Left forelimb (tissue), 1 donor: ENCODE results near the gene LPIN2.
"Not testable (repeated sequence)": the region's sequence is repeated elsewhere in the genome, so short reads cannot be mapped to it uniquely, and the experiment has no call there.

Source experiments
- DNase-seq: peaks from one replicate; pipeline ENCODE4 v3.0.0-alpha.2; 2018; ENCODE audit warnings: low spot score

Gene LPIN2

DNA sequence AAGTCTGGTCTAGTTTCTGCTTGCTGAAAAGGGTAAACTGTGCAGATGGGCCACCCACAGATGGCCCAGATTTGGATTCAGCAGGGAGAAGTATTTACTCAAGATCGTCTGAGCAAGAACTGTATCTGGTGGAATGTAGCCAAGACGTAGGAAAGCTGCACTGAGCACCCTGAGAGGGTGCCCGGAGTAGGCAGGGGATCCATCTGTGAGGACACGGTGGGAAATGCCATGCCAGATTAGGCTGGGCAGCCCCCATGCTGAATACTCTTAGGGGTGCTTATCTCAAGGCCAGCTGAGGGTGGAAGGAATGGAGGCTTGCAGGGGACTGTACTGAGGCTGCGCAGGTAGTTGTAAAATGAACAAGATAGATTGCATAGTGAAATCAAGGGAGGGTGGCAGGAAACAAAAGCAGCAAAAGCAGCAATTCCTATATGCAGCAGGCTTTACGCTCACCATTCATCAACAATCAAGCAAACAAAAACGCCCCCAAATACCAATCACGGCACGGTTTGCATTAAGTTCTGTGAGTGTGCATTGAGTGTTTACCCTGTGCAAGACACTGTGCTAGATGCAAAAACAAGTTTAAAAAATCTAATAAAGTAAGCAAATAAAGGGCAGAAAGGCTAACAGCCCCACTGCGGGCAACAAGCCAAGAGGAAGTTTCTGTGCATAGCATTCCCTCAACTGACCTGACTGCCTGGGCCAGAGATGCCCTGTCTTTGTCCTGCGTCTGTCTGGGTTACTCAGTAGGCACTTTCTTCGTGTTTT, 32.2 kb upstream of the LPIN2 start:
- DNase-seq, result no peak

DNA sequence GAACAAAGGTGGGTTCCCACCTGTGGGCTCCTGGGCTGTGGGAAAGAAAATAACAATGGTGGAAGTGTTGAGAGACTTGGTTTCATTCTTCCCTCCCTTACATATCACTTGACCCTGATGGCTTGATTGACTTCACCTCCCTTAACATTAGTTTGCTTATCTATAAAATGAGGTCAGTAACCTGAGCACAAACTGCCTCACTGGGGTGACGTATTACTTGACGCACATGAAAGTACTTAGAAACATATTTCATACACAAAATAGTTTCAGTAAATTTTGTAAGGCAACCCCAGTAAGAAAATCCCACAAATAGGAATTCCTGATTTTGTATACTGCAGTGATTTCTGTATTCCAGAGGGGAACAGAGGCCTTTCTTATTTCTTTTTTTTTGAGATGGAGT, 29.4 kb upstream of the LPIN2 start:
- DNase-seq, result no peak

DNA sequence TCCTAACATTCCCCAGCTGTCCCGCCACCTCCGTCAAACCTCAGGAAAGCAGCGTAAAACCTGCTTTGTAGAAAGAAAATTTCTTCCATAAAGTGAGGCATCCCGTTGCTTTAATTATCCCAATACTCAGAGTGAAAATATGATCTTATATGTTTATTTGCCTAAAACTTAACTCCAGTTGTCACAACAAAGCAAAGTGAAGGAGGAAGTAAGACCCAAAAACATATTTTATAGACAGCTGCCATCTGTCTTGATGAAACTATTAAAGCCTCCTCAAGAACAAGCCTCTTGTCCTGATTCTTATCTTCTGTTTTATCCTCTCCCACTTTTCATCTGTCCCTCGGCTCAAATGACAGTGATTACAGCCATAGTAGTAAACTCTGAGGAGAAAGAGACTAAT, 28.9 kb upstream of the LPIN2 start:
- no peak for DNase-seq

- DNase-seq, result no peak
These were observed 27.9 kb upstream of the LPIN2 start for GRCh38 chr18:3040881-3041280.

DNA sequence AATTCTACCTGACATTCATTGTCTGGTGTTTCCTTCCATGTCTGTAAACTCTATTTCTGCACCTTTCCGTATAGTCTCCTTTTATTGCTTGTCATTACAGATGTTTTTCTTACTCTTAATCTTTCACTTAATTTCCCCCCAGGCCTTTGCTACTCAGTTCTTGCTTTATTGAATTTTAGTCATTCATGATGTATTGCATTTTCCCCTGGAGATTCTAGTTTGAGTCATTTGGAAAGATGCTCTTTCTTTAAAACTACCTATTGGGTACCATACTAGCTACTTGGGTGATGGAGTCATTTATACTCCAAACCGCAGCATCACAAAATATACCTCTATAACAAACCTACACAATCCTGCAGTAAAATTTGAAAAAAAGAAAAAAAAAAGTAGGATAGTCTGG, 27.2 kb upstream of the LPIN2 start:
- no peak for DNase-seq

DNA sequence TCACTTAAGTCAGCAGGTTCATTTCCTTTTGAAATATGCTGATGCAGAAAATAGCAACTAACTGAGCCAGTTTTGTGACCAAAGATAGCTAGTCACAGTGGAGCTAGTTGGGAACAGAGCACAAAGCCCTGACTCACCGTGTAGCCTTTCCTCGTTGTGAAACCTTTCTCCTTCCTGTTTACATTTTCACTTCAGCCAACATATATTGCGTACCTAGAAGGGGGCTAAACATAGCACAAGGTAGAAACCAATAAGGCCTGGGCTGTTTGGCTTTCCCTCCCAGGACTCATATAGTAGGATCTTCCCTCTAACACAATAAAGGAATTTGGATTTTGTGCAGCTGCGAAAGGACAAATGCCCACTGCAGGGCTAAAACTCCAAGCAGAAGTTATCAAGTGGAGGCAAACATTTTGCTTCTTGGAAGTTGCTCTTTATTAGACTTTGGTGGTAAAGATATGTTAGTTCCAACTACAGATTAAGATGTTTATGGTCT, 24.5 kb upstream of the LPIN2 start:
- no peak for DNase-seq

DNA sequence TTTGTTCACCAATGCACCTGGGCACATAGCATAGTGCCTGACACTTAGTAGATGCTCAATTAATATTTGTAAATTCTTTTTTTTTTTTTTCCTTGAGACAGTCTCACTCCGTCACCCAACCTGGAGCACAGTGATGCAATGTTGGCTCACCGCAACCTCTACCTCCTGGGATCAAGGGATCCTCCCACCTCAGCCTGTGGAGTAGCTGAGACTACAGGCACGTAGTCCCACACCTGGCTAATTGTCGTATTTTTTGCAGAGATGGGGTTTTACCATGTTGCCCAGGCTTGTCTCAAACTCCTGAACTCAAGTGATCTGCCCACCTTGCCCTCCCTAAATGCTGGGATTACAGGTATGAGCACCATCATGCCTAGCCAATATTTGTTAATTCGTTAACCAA, 23.2 kb upstream of the LPIN2 start:
- DNase-seq, result no peak

DNA sequence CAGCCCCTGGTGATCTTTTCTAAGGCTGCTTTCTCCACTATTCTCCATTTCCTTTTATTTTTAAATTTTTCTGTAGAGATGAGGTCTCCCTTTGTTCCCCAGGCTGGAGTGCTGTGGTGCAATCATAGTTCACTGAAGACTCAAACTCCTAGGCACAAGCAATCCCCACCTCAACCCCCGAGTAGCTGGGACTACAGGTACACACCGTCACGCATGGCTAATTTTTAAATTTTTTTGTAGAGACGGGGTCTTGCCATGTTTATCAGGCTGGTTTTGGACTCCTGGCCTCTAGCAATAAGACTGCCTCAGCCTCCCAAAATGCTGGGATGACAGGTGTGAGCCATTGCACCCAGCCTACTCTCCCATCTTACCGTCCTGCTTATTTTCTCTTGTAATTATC, 22.7 kb upstream of the LPIN2 start:
- no peak for DNase-seq

DNA sequence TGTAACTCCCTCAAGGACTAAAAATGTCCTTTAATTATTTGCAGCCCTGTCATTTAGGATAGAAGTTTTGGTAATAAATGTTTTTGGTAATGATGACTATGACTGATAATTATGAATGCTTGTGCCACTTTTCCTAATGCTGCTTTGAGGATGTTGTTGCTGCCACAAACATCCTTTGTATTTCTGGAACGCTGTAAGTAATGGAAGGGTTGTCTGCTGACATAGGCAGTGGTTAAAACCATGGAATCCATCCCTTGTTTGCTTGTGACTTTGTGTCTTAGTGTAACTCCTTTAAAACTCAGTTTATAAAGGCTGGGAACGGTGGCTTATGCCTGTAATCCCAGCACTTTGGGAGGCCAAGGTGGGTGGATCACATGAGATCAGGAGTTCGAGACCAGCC, 19.8 kb upstream of the LPIN2 start:
- no peak for DNase-seq

GRCh38 chr18:3029215-3029952, 16.4 kb upstream of the LPIN2 start:
- no peak for DNase-seq

GRCh38 chr18:3028115-3028514, 15.2 kb upstream of the LPIN2 start:
- DNase-seq, result not testable (repeated sequence)

DNA sequence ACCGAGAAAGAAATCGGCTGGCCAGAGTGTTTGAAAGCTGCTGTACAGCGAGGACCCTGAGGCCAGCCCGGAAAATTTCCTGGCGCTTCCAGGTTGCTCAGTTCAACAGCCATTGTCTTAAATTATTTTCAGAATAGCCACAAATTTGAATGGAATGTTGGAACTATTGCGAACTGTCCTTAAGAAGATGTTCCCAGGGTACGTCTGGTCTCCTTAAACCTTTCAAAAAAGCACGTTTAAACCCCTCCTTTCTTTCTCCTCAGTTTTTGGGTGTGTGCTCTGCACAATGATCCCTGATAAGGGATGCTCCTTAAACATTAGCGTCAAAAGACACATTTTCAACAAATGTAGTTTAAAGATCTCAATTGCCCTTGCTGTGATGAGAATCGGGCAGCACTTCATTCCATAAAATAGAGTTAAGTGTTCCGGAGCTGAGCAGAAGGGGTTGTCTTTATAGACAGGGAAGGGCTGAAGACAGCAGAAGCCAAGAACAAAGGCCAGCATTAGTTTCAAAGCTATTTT, 14.5 kb upstream of the LPIN2 start:
- DNase-seq, result no peak

GRCh38 chr18:3025544-3025943, 12.6 kb upstream of the LPIN2 start:
- no peak for DNase-seq

- DNase-seq, result not testable (repeated sequence)
These were observed 10.7 kb upstream of the LPIN2 start for GRCh38 chr18:3023603-3024002.

DNA sequence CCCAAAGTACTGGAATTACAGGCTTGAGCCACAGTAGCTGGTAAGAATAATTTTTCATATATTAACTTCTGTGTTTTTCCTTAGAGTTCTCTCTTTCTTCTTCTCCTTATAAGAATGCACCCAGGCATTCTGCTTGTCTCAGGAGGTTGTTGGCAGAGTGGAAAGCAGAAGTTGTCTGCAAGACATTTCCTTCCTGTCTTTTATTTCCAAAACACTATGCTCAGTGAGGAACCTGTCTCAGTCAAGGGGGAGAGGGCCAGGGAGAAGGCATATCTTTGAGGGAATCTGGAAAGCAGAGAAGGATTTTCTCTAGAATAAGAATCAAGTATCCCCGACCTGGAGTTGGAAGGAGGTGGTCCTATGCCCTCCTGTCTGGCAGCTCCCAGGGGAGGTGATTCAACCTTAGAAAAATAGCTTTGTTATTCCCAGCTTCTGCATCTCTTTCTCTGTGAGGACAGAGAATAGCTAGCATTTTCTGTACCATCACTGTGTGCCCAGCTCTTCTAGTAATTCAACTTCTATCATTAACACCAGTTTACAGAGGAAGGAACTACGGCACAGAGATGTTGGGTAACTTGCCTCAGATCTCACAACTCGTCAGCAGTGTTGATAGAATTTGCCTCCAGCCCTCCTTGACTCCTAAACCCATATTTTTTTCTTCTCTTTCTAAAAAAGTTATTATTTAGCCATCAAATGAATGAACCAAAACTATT, 3.8 kb upstream of the LPIN2 start:
- no peak for DNase-seq

DNA sequence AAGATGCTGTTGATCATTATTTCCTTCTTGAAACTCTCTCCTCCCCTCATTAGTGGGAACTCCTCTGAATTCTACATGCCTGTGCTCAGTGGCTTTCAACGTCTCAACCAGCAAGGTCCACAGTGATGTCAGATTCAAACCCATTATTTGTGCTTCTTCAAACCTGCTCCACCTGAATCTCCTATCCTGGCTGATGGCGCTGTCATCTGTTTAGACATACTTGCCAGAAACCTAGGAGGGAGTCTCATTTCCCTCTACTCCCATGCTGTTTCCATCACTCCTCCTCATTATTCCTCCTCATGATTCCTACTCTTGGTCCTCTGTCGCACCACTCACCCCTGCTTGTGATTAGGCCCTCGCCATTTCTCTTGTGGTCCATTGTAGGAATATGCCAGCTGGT, 2.9 kb upstream of the LPIN2 start:
- no peak for DNase-seq

DNA sequence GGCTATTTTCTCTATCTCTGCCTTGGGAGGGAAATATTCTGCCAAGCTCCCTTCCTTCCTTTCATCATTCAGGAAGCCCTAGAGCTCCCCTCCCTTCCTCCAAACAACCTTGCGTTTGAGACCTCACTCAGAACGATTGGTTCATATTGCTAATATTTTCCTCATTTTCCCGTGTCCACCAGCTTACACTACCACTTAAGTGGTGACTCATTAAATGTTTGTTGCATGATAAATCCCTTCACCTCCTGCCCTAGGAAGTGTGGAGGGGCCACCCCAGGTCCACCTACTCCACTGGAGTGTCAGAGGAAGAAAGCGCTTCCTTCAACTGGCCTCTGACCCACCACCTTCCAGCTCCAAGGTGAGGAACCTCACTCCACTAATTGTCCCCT, 2.3 kb upstream of the LPIN2 start:
- DNase-seq, result no peak

DNA sequence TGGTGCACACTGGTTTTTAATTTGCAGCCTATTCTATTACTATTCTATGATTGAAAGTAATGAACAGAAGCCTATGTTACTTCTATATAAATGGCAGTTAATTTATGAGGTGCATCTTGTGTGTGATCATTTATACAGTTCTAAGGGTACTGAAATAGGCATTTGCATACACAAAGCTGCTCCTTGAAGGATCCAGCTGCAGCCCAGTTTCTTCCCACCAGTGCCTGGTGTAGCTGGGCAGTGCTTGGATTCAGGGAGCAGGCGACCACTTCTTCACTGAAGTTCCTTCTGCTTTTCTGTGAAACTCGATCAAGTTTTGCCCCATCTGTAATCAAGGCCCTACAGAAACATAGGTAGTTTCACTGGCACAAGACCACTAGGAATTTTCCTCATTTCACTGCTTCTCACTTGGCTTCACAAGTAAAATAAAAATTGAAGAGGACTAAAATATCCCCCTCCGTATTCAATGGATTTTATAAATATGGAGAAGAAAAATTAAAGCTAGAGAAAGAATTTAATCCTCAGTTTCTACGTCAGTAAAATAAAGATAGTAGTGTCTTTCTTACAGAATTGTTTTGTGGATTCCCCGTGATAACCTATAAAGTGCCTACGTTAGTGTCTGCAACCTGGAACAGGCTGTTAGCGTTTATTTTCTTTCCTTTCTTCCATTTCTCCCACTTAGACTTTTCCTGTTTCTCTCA, 1.7 kb upstream of the LPIN2 start:
- no peak for DNase-seq

DNA sequence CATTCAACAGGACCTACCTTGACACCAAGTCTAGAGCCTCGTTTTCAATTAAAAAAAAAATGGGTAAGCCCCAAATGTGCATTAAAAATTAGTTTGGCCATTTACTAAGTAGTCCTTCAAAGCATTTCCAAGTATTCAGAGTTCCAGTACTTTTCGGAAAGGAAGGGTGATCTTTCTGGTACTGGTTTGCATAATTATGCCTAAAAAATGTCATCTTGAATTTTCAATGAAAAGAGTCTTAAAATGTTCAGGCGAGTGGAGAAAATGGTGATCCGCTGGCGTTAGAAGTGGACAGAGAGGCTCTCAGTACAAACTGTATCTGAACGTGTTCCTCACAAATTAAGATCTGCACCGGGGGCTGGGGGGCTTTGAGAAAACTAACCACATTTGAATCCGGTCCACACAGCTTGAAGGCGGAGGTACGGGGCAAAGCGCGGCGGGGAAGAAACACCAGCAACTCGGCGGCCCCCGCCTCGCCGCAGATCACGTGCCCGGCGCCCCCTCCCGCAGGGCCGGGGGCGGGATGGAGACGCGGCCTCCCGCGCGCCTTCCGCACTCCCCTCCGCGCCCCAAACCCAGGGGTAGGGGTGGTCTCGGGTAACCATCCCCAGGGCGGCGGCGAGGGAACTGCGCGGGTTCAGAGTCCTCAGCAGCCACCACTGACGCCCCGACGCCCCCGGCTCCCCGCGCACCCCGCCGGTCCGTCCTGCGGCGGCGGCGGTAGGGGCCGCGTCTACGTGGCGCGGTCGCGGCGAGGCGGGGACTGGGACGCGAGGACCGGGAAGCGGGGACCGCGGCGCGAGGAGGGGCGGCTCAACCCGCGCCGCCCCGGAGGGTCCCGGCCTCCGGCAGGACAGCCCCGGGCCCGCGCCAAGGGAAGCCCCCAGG, 564 bp downstream of the LPIN2 start:
- DNase-seq, result peak; percentile 79

DNA sequence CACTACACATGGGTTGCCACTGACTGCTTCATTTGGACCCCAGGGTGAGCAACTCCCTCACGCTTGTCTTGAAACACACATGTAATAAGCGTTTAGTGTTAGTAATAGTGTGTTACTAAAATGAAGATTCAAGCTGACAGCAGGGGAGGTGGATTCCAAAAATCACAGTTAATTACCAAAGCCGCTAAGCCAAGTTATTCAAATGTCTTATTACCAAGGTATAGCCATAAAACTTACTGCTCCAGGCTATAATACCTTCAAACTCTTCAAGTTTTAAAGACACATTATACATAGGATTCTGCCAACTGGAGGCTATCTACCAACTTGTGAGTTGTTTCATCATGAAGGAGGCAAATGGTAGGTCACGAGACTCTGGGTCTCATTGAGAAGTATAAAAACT, 2.9 kb downstream of the LPIN2 start:
- DNase-seq, result no peak

GRCh38 chr18:3008541-3008940, 4.4 kb downstream of the LPIN2 start:
- no peak for DNase-seq
